NCI-H2081 treated with DMSO at 0.1 percent for 48 hours (cell line): ENCODE data around the gene MBNL3.
A peak's percentile ranks its signal among the peaks of the same experiment; 100 is the strongest.

Experiments used
- DNase-seq: peaks from one replicate; lab custom pipeline; 2025; lab: John Stamatoyannopoulos, UW

The MBNL3 gene, protein sequence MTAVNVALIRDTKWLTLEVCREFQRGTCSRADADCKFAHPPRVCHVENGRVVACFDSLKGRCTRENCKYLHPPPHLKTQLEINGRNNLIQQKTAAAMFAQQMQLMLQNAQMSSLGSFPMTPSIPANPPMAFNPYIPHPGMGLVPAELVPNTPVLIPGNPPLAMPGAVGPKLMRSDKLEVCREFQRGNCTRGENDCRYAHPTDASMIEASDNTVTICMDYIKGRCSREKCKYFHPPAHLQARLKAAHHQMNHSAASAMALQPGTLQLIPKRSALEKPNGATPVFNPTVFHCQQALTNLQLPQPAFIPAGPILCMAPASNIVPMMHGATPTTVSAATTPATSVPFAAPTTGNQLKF

DNA sequence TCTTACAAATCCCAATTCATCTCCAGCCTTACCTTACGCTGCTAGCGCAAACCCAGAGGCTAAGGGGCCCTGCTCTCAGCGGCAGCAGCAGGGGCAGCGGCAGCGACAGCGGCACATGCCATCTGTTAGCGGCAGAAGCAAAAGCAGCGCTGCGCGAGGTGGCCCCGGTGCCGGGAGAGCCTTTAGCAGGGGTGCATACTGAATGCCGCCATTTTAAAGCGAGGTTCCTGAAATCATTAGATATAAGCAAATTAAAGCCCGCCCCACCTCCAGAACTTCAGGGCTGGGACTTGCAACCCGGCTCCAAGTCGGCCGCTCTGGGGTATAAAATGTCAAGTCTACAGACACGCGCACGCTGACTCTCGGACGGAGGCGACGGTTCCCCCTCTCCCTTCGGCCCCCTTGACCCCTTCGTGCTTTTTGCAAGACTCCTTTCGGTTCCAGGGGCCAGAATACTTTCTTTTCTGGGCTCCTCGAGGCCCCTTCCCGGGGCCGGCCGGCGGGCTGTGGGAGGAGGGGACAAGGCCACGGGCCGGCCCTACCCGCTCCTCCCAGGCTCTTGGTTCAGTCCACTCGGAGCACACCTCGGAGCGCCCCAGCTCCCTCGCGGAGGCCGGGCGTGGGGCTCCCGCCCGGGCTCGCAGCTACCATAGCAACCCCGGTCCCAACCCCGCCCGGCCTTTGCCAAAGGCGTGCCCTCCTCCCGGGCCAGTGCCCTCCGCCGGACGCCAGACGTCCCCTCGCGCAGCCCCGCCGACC lies at the start of gene MBNL3:
Gene MBNL3, minus strand, starts transcription at position 220 of the 759 bp plus-strand sequence. CDS start 49,427 bp downstream, outside the sequence.
- peak; percentile 6 for DNase-seq

DNA sequence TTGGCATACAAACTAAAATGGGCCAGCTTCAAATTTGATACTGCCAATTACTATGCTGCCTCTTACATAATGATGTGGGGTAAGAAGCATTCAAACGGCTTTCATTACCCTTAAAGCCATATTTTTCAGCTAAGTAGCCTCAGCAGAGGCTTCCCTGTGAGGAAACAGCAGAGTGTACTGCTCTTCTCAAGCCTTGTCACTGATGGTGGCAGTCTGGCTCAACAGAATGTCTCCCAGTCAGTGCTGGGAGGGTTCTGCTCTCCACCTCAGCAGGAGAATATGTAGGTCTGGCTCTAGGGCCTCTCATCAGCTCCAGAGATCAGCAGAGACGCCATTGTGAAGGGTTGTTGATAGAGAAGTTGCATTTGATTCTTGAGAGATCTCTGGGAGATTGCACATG lies 44.6 kb upstream of the MBNL3 start:
- DNase-seq = no peak

DNA sequence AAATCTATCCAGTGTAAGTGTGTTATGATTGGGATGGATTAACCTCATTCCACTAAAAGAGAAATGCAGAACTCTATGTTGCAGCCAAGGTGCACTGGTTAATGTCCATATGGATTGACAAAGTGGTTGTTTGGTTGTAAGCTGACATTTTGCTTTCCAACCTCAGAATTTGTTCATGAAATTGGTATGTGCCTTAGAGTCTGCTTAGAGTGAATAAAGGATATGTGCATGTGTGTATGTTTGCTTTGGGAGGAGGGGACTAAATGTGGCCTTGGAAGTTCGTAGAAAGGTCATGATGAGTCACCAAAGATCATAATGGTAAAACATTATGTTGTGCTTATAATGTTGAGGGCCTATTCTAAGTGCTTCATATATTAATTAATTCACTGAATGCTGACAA lies 44.1 kb upstream of the MBNL3 start:
- no peak for DNase-seq

DNA sequence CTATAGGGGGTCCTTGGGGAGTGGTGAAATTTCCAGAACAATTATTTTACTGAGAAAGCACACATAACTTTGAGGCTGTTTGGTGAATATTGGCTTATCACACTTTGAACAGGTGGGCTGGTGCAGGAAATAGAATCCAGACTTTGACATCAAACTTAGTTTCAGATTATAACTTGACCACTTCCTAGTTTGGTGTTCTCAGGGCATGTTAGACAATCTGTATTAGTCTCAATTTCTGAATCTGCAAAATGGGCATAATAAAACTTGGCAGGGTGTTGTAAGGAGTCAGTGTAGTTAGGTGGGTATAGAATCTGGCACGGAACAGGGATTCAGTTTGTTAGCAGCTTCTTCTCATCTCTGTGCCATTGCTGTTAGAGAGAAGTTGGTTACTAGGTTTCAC lies 43.3 kb upstream of the MBNL3 start:
- DNase-seq = no peak

DNA sequence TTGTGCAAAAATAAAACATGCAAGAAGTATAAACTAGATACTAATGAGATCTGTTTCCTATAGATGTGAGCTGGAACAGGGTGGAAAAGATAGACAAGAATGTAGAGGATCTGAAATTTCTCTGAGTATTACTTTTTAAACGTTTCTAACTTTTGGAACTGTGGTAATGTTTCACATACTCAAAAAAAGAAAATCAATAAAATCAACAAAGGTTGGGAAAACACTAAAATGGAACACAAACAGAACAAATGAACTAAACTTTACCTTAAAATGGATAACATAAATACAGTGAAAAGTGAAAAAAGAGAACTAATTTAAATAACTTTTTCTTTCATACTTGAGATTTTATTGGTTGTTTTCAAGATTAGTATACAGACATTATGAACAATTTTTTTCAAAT lies 32.0 kb upstream of the MBNL3 start:
- no peak for DNase-seq

DNA sequence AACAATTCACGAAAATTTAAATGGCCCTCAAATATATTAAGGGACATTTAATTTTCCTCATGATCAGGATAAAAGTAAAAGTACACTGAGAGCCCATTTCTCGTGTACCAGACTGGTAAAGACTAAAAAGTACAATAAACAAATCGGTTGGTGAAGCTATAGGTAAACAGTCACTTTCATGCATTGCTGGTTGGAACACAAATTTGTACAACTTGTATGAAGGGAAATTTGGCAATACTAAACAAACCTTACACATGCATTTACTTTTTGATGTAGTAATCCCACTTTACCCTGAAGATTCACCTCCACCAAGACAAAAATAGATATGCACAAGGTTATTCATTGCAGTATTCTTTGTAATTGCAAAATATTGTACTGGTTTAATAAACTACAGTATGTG lies 31.4 kb upstream of the MBNL3 start:
- DNase-seq = no peak

DNA sequence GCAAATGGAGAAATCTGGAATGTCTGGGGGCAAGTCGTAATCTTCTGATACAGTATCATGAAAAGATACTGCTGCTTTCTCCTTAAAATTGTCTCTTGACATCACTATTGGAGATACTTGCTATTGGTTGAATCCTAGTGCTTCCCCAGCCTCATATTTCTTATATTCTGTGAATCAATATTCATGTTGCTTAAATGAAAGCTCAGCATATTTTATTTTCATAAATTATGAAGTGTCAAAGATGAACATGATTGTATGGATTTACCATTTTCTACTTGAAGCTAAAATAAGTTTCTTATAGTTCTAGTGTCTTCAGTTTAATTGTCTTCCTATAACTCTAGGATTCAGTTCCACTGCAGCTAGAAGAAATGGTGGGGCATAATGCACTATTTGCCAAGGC lies 29.6 kb upstream of the MBNL3 start:
- no peak for DNase-seq

DNA sequence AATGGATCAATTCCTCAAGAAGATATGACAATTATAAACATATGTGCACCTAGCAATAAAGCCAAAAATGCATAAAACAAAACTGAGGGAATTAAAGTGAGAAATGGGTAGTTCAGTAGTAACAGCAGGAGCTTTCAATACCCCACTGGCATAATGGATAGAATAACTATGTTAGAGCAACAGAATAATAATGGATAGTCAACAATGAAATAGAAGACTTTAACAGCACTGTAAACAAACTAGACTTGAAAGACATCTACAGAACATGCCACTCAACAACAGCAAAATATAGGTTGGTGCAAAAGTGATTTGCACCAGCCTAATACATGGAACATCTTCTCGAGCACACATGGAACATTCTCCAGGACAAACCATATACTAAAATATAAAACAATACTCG lies 20.0 kb upstream of the MBNL3 start:
- peak; percentile 14 for DNase-seq

DNA sequence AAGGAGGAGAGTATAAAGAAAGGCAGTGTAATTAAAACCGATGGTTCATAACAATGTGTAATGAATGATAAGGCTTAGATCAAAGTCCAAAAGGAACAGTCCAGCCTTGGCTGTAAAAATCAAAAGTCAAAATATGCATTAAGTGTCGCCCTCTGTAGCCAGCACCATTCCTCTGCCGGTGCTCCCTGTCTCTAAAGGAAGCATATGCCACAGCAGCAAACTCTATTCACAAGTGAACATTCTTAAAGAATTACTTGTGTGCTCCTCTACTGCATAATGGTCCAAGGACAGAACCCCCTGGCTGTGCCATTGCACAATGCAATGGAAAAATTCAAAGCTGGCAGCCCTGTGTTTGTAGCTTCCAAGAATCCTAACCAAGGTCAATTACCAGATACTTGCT lies 16.3 kb upstream of the MBNL3 start:
- no peak for DNase-seq

DNA sequence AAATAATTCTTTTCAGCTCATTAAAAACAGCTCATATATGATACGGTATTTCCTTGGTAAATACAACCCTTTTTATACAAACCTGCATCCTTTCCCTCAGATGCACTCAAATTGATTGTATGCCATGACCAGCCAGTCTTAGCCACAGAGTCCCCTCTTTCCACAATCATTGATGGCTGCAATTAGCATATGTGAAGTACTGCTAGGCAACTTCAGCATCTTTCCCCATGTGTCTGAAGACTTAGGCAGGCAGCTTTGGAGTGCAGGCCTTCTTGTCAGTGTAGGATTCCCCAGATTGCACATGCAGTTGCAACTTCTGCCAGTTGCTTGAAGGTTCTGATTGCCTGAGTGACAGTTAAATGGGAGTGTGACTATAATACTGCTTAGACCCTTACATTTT lies 15.6 kb upstream of the MBNL3 start:
- no peak for DNase-seq

DNA sequence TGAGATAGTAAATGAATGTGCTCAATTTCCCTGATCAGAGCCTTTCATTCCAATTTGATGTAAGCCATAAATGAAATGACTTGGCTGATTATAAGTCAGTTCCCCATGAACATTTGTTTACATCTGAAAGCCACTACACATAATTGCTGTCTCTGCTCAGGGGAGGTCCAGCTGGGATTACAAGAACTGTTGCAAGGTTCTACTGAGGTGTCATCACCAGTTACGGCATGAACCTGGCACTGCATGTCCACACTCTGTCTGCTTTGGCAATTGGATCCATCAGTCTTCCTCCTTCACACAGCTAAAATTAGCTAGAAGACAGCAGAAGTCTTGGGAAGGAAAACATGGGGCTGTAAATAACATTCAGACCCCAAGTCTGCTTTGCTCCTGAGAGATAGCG lies 12.8 kb upstream of the MBNL3 start:
- no peak for DNase-seq

DNA sequence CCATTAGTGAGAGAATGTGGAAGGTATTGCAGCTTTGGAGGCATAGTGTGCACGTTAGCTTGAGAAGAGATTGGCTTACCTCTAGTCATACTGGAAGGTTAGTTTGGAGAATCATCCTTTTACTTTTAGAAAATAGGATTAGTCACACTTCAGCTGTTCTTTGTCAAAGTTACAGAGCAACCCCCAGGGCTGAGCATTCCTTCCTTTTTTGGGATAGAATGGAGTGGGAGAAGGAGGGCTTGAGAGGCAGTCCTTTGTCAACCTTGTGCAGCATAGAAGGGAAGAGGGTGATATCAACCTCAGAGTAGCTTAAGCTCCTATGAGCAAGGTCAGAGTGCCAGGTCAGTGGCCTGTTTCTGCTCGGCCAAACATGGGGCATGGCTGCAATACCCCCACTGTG lies 8.6 kb upstream of the MBNL3 start:
- DNase-seq = no peak

DNA sequence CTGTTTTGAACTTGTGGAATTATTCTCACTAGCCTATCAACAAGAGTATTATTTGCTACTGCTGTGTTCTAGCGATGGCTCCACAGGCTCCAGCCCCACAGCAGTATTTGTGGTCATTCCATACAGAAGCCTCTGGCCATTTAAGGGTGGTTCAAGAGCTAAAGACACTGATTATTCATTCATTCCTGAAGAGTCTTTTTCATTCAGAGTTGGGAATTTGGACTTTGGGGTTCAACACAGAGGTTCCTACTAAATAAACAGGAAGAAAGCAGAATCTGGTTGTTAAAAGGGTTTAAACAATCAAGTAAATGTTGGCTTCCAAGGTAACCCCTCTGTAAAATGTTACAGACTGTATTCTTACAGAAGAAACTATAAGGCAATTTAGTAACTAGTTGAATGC lies 4.3 kb upstream of the MBNL3 start:
- DNase-seq = no peak

DNA sequence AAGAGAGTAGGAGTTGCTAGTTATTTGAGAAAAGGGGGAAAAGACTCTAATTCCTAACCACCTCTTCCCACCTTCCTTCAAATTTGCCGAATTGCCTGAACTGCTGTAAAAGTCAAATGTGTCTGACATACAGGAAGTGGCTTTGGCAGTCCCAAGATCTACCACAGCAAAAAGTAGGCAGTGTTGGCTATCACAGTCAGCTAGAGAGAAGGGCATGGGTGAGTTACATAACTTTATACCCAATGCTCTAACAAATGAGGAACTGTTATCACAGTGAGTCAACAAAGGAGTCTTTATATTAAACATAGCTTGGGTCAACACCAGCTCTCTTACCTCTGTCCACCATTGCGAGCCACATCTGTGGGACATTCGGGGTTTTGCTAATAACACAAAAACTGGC lies 2.4 kb upstream of the MBNL3 start:
- no peak for DNase-seq

DNA sequence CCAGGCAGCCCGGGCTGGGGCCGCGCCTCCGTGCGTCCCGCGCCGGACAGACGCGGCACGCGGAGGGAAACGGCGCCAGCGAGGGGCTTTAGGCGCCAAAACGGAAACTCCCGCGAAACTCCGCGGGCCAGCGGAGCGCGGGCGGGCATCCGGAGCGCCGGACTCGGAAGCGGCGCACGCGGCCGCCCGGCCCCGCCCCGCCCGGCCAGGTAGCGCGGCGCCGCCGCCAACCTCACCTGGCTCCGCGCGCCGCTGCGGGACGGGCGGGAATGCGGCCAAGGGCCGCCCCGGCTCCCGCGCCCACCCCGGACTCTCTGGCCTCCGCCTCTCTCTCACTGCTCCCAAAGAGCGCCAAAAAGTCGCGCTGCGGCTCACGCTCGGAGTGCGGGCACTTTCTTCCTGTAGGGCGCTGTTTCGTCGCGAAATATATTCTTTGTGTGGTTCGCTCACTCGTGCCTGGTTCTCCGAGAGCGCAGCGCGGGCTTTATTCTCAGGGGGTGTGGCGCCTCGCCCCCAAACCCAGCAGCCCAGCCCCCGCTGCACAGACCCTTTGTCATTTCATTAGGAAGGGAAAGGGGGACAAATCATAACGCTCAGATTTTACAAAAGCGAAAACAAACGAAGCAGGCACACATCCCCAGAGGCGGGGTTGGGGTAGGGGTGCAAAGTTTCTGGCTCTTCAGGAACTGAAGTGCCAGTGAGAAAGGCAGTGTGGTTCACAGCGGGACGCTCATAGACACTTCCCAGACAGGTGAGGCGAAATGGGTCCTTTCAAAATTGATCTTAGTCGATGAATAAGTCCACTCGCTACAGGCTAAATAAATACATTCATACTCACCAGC lies 961 bp upstream of the MBNL3 start:
- no peak for DNase-seq

DNA sequence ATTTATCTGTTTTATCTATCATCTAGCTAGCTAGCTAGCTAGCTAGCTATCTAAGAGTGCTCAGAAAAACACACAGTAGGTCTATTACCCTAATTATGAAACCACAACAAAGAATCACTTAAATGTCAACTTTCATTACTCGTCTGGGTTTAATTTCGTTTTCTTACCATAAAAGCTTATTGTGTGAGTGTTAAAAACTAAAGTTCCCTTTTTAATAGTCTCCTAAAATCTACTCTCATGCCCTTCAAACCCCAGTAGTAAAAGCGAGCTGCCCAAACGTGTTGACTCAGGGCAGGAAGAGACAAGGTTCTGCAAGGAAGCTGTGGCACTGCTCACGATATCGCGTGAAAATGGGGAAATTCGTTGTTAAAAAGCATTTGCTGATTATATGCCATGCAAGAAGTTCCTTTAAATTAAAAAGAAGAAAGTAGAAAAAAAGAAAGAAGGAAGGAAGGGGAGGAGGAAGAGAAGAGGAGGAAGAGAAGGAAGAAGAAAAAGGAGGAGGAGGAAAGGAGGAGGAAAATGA lies 595 bp downstream of the MBNL3 start:
- no peak for DNase-seq

DNA sequence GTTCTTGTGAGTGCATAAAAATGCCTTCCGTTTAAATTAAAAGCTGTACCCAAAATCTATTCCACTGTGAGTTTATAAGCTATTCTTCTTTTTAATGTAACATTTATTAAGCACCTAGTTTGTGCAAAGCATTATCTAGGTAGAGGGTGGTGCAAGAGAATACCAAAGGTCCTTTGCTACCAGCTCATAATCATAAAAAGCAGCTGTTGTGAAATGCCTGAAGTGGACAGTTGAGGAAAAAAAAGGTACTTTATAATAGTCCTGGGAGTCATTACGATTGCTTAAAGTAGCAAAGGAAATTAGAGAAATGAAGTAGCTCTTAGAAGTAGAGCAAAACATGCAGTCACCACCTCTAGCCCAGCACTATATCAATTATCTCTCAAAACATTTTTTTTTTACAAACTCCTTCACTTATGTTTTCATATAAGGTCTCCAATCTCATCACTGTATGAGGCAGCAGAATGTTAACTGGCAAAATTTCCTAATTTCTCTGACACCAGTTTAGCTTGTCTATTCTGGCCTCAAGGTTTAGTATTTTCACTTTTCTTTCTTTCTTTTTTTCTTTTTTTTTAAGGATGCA lies 2.1 kb downstream of the MBNL3 start:
- no peak for DNase-seq

DNA sequence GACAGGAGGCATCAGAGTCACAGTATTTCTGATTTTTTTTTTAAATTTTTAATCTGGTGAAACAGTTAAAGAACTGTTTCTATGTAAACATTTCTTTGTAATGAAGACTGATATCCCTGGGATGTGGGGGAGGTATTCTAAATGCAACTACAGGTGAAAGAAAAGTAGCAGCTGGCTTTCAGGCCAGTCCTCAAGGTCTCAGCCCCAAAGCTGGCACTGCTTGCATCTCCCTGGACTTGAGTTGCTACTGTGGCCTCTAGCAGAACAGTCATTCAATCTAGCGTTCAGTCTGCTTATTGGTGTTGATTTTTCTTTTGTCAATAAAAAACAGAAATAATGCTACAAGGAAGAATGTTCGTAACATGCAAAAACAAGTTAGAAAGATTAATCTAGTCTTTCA lies 4.9 kb downstream of the MBNL3 start:
- no peak for DNase-seq

DNA sequence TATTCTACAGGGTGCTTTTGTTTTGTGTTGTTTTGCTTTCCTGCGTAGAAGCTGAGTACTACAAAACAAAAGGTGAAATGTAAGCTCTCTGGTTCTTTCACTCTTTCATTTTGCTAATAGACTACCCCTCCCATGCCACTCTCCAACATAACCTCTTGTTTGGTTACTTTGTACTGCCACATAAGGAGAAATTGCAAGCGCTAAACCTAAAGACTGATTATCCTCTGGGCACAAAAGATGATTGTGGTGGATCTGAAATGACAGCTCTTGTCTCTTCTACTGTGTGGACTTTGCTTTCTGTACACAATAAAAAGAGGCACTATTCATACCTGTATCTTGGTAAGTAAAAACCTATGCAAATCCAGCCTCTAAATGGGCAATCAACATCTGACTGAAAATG lies 5.3 kb downstream of the MBNL3 start:
- DNase-seq = peak; percentile 8

DNA sequence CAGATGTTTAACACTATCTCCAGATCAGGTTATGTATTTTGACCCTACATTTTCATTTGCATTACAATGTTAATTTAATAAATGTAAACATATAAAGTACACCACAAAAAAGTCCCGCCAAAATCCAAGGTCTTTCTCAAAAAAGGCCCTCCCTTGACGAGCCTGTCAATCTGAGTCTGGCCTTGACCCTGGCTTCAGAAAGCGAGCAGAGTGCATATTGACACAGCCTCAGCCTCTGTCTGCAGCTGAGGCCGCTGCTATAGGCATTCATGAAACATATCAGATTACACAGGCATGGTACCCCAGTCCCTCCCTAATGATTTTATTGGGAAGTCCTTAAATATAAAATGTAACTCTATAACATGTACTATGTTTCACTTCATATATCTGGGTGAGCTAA lies 6.2 kb downstream of the MBNL3 start:
- no peak for DNase-seq

DNA sequence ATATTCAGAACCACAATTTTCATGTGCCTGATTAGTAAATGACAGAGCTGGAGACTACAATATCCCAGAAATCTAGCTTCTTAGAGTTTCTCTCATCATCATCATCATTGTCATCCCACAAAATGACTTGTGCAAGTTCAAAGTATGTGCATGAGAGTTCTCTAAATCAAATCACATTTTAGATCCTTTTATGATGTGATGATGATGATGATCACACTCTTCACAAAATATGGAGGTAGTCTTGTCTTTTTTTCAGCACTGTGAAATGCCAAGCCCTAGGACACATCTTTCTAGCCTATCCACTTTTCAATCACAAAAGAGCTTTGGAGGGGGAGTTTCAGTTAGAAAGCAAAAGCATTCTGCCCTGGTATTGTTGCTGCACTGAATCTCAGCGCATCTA lies 7.4 kb downstream of the MBNL3 start:
- DNase-seq = no peak

DNA sequence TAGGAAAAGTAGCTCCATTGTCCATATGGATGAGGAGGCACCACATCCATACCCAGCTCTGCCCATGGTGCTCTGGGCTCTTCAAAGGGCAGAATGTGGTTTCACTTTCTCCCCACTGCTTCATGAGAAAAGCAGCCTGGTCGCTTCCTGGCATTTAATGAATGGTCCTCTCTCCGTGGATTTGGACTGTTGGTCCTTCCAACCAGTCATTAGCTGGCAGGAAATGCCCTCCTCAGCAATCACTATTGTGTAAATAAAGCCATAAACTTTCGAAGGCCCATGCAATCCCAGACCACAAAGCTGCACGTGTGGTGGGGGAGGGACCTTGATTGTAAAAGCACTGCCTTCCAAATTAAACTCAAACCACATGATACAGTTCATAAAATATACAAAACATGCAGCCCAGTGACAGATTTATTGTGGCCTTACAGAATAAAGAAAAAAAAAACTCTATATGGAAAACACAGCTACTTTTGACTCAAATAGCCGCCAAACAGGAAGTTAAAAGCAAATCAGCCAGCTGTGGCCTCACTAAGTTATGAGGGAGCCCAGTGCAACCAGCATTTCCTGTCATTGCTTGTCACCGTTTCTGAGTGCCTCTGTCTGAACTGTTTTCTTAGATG lies 8.1 kb downstream of the MBNL3 start:
- peak; percentile 68 for DNase-seq
